ENCODE results near the gene BAZ1A. TPM values are rescaled to one million over a fixed set of nuclear protein-coding genes. Genes with fewer than 3 reads are reported as not detected.

Gene BAZ1A
- total and polyA plus RNA-seq, 10 of the 15 experiments (the other 5 are each of a cell fraction or from before 2014, with no cell fraction given) = 34.3 to 96.5 (median 50.7) TPM

DNA sequence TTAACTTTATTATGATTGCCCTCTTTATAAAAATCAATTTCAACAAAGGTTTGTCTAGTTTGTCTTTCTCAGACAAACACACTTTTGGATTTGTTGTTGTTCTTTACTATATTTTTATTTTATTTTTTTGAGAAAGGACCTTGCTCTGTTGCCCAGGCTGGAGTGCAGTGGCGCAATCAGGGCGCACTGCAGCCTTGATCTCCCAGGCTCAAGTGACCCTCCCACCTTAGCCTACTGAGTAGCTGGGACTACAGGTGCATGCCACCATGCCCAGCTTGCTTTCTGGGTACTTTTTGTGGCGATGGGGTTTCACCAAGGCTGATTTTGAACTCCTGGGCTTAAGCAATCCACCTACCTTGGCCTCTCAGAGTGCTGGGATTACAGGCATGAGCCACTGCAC lies 96.4 kb downstream of the BAZ1A start:
- Histone ChIP-seq H2AFZ (ENCODE audit: control insufficient read depth, low read depth, low read length) (no peak overlapping the region), H3K9me3 (replicated peaks; ENCODE audit: control insufficient read depth, insufficient read depth, low read length) (no peaks in the 10 kb centered on the region), H3K4me1 (ENCODE audit: control insufficient read depth, insufficient read depth, low read length) (0 out of 2 replicates have a peak, but pooled peaks cover 3% of the 10 kb centered on the region), H3K9ac (ENCODE audit: control insufficient read depth, insufficient read depth, low read length) (no peak overlapping the region), H3K4me3 (no peak overlapping the region), H3K36me3 (ENCODE audit: control insufficient read depth in 2 of 2, insufficient read depth in 2 of 2, low read length in 1 of 2) (peaks cover 2 to 40% of the 10 kb centered on the region in 2 experiments), H3K79me2 (ENCODE audit: control insufficient read depth, insufficient read depth, low read length) (no peaks in the 10 kb centered on the region), H3K4me2 (ENCODE audit: control insufficient read depth, insufficient read depth) (no peak overlapping the region), H4K20me1 (ENCODE audit: control insufficient read depth, insufficient read depth) (no peaks in the 10 kb centered on the region), H3K27me3 (replicated peaks in 1 of 2; ENCODE audit: control insufficient read depth in 2 of 2, insufficient read depth in 2 of 2, low read length in 1 of 2) (no peaks in the 10 kb centered on the region), H3K27ac (ENCODE audit: control insufficient read depth, insufficient read depth) (no peak overlapping the region)
- ATAC-seq = no peak
- WGBS (ENCODE audit: insufficient coverage, insufficient replicate concordance, low lambda C conversion rate, missing lambda C conversion rate) = 96% methylated on average over 3 of the region's 3 CpGs
- ChIA-PET RAD21 (ENCODE audit: unreplicated experiment) (no interaction called here), SMC1A (ENCODE audit: uncharacterized antibody, unreplicated experiment) (interaction anchor here (0.6 to 1.2 kb wide), 2 partner anchors 21 to 91 kb away, joined by 3 to 6 read pairs; no protein-coding TSS in a partner anchor), POLR2A (no interaction called here), CTCF (interaction anchor here (0.6 to 0.8 kb wide), 3 partner anchors 10 to 1006 kb away, joined by 3 read pairs; no protein-coding TSS in a partner anchor)
- intact Hi-C loops (cut with micrococcal nuclease; ENCODE audit: unreplicated experiment) = no loop called here
- BruUV-seq (replicated peaks) = no TSS peak
- TF ChIP-seq HDAC6 (IDR thresholded peaks at IDR 0.05; ENCODE audit: unreplicated experiment) = no peak
- TF ChIP-seq, protein P1, sequence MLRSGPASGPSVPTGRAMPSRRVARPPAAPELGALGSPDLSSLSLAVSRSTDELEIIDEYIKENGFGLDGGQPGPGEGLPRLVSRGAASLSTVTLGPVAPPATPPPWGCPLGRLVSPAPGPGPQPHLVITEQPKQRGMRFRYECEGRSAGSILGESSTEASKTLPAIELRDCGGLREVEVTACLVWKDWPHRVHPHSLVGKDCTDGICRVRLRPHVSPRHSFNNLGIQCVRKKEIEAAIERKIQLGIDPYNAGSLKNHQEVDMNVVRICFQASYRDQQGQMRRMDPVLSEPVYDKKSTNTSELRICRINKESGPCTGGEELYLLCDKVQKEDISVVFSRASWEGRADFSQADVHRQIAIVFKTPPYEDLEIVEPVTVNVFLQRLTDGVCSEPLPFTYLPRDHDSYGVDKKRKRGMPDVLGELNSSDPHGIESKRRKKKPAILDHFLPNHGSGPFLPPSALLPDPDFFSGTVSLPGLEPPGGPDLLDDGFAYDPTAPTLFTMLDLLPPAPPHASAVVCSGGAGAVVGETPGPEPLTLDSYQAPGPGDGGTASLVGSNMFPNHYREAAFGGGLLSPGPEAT (IDR thresholded peaks at IDR 0.05; ENCODE audit: low read depth) = no peak
- no peak for TF ChIP-seq FOS (IDR thresholded peaks at IDR 0.05; ENCODE audit: borderline replicate concordance, extremely low read depth, insufficient read length)
- TF ChIP-seq CREB1 (IDR thresholded peaks at IDR 0.05; ENCODE audit: low read depth) = no peak
- TF ChIP-seq SUZ12 (IDR thresholded peaks at IDR 0.05; ENCODE audit: unreplicated experiment) = no peak
- TF ChIP-seq, protein P2, sequence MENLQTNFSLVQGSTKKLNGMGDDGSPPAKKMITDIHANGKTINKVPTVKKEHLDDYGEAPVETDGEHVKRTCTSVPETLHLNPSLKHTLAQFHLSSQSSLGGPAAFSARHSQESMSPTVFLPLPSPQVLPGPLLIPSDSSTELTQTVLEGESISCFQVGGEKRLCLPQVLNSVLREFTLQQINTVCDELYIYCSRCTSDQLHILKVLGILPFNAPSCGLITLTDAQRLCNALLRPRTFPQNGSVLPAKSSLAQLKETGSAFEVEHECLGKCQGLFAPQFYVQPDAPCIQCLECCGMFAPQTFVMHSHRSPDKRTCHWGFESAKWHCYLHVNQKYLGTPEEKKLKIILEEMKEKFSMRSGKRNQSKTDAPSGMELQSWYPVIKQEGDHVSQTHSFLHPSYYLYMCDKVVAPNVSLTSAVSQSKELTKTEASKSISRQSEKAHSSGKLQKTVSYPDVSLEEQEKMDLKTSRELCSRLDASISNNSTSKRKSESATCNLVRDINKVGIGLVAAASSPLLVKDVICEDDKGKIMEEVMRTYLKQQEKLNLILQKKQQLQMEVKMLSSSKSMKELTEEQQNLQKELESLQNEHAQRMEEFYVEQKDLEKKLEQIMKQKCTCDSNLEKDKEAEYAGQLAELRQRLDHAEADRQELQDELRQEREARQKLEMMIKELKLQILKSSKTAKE (IDR thresholded peaks at IDR 0.05; ENCODE audit: low read depth, poor library complexity, severe bottlenecking) = no peak
- no peak for TF ChIP-seq NR2F1 (conservative IDR thresholded peaks at IDR 0.05)
- no peak for TF ChIP-seq IRF4 (IDR thresholded peaks at IDR 0.05; ENCODE audit: low read depth, low read length)
- no peak for FAIRE-seq
- in situ Hi-C loops (cut with MboI) = no loop called here
- DNase-seq (ENCODE audit: low read depth, low spot score) = no peak

All from GM12878 (cell line).